GM18526 (cell line): ENCODE measurements around the gene LAP3.

ENCODE experiments used
- POLR2A ChIP-seq: IDR thresholded peaks from 3 replicates; pipeline ENCODE4 v1.6.1; 2011; ENCODE audit not compliant: insufficient read length; ENCODE audit errors: extremely low read depth

Gene LAP3

DNA sequence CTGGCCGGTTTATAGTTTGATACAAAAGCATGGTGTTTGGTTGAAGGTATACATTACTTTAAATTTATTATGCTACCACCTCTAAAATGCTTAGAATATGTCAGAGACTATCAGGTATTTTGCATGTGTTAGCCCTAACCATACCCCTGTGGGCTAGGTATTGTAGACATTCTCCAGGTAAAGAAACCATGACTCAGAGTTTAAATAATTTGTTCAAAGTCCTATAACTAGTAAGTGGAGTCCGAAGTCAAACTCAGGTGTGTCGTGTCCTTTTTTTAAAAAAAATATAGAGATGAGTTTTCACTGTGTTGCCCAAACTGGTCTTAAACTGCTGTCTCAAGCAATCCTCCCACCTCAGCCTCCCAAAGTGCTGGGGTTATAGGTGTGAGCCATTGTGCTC is 12.4 kb downstream of the LAP3 start:
- TF ChIP-seq POLR2A: no peak

- no peak for TF ChIP-seq POLR2A
Observed at GRCh38 chr4:17595471-17596005, 18.5 kb downstream of the LAP3 start.

DNA sequence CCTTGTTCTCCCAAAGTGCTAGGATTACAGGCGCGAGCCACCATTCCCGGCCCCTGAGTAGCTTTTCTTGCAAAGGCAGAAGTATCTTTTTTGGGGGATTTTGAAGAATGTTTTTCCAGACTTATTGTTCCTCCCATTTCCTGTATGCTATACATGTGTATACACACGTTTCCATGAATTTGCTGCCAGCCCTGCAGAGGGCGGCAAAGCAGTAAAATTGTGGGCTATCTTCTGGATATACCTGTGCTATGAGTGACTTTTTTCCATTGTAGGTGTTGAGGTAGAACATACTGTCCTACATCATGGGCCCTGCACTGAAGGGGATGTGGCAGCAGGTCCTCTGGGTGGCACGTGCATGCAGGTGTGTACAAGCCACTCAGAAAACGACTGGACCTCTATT is 20.5 kb downstream of the LAP3 start:
- no peak for TF ChIP-seq POLR2A

GRCh38 chr4:17599826-17600225 is 22.8 kb downstream of the LAP3 start:
- no peak for TF ChIP-seq POLR2A

DNA sequence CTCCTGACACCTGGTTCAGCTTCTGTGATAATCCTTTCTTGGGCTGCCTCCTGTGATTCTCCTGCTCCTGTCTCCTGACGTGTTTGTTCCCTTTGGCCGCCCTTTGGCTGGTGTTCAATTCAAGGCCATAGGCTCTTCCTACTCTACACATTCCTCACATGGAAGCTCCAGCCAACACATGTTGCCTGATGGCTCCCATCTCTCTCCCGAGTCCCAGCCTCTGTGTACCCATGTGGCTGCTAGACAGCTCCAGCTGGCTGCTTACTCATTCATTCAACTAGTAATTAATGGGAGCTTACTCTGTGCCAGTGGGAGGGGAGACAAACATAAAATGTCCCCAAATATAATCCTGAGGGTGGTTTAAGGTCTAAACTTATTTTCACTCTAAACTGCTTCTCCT is 28.2 kb downstream of the LAP3 start:
- no peak for TF ChIP-seq POLR2A

DNA sequence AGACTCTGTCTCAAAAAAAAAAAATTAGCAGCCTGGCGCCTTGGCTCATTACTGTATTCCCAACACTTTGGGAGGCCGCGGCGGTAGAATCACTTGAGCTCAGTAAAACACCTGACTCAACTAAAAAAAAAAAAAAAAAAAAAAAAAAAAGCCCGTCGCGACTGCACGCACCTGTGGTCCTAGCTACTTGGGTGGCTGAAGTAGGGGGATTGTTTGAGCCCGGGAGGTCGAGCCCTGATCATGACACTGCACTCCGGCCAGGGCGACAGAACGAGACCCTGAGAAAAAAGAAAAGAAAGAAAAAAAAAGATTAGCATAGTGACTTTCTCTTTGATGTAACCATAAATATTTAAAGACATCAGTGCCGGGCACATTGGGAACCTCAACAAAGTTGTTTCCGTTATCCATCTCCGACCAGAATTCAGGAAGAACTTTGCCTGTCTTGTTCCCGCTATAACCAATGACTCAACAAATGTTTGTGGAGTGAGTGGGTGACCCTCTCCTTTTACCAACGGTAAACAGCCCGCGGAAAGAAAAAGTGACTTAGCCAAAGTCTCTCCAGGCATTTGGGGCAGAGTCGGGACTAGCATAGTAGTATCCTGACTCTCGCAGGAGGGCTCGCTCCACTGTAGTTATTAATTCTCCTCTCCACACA is 36.9 kb downstream of the LAP3 start:
- no peak for TF ChIP-seq POLR2A

DNA sequence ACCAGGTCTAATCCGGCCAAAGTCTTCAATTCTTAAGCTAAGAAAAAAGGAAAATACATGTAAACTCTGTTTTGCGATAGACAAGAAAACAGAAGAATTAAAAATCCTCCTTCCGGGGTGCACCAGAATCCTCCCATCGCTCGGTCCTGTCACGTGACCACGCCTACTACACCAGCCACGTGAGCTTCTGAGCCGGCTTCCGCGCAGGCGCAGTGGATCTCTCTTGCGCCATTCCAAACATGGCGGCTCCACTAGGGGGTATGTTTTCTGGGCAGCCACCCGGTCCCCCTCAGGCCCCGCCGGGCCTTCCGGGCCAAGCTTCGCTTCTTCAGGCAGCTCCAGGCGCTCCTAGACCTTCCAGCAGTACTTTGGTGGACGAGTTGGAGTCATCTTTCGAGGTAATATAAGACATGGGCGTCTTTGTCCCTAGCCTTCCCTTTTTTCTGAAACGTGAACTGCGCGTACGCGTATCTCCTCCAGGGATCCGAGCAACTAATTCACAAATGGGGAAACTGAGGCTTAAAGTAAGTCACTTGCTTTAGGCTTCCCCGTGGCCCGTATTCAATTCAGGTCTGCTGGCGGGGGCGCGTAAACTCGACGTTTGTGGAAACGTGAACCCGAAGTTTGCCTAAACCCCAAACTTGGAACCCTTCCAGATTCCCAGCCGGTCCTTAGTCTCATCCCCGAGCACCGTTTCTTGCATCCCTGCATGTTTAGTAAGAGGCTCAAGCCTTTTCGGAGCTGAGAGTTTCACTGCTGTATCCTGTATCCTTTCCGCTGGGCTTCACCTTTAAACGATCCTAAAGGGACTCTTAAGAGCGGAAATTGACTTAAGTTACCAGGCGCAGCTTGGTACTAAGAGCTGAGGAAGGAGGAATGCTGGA is 37.7 kb downstream of the LAP3 start, which contains the start of gene MED28:
TSS of gene MED28 (plus strand) at position 226 of the 884 bp plus-strand sequence. CDS start at position 240, 14 bp downstream.
- TF ChIP-seq POLR2A: peak; percentile 84

DNA sequence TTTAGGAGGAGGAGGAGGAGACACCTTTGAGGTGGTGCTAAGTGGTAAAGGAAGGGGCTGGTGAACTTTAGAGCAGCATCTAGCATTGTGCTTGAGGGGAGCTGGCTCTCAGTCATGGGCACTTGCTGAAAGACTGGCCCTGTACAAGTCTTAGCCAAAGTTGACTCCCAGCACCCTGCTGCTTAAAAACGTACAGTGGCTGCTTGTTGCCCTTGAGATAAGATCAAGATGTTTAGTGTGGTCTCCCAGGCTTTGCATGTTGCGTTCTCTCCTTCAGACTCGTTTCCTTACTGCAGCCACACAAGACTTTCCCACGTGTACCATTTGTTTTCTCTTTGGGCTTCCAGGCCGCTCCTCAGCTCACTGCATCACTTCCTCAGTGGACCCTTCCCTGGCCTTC is 39.3 kb downstream of the LAP3 start:
- TF ChIP-seq POLR2A: no peak

DNA sequence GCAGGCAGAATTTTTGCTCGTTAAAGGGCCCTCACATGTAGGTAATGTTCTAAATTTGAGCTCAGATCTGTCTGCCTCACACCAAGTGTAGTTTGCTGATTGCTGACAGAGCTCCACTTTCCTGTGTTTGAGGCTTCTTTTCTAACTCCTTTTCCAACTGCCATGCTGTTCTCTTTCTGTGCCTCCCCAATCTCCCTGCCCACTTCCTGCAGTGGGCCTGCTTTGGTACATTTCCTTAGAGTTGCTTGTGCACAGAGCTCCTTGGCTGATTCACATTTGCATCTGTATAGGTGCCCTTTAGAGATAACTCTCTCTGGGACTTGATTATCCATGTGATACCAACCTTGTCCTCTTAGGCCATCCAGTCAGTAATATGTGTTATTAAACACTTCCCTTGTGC is 41.9 kb downstream of the LAP3 start:
- TF ChIP-seq POLR2A: no peak

GRCh38 chr4:17619416-17620105 is 42.6 kb downstream of the LAP3 start:
- no peak for TF ChIP-seq POLR2A

GRCh38 chr4:17623451-17624001 is 46.5 kb downstream of the LAP3 start:
- no peak for TF ChIP-seq POLR2A

DNA sequence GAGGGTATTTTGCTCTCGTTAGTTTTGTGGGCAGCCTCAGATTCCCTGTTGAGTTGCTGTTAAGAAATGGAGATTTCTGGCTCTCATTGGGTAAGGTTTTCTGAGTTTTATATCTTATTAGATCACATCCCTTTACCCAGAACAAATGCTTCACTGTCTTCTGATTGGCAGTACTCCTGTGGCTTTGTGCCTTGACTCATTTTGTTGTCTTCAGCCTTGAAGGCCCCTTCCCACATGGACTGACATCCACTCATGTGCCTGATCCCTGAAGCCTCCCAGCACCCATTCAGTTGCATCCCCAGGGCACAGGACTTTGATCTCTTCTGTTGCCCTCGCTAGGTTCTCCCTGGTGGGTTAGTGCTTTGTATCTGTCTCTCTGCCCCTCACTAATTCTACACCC is 47.8 kb downstream of the LAP3 start:
- TF ChIP-seq POLR2A: no peak

DNA sequence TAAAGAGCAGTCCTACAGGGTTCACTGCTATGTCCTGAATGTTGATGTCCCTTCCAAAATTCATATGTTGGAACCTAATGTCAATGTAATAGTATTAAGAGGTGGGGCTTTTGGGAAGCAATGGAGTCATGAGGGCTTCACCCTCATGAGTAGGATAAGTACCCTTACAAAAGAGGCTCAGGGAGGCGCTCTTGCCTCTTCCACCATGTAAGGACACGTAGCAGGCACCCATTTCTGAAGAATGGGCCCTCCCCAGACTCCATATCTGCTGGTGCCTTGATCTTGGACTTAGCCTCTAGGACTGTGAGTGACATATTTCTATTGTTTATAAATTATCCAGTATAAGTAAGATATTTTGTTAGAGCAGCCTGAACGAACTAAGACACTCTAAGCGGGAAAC is 53.2 kb downstream of the LAP3 start:
- no peak for TF ChIP-seq POLR2A

DNA sequence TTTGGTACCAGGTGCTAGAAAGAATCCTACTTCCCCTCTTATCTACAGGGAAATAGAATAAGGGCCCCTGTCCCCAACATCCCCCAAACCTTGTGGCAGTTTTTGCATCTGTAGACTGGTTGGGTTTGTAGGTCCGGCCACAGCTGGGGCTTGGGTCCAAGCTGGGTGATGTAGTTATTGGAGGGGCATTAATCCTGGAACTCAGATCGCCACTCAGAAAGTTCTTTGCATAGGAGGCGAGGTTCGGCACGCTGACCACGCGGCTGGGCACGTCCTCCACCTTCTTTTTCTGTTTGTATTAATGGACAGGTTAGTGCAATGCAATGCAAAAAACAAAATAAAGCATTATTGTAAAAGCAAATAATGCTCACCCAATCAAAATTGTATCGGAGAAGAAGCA is 56.6 kb downstream of the LAP3 start:
- TF ChIP-seq POLR2A: no peak

DNA sequence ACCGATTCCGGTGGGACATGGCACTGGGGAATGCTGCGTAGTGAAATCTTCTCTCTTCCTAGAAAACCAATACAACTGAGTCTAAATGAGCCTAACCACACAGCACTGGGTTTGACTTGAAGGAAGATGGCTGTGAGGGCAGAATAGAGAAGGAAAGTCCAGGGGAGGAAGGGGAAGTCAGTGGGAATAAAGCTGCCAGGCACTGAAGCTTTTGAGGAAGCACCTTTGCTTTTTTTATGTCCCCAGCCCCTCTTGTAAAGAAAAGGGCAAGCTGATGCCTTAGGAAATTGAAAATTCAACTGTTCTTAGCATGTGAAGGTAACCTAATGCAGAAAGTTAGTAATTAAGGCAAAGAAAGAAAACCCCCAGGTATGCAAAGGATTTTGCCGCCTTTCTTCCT is 58.1 kb downstream of the LAP3 start:
- no peak for TF ChIP-seq POLR2A

- no peak for TF ChIP-seq POLR2A
Observed at GRCh38 chr4:17636341-17636695, 59.3 kb downstream of the LAP3 start.
